Subcutaneous adipose tissue (tissue), 4 donors: ENCODE data around the gene MTA3. TPM values are rescaled to one million over a fixed set of nuclear protein-coding genes. Genes with fewer than 3 reads are reported as not detected.

ENCODE experiments used
- CTCF ChIP-seq: fragments of 450-650 bp; IDR thresholded peaks from one replicate; pipeline ENCODE4 v1.5.1; 2016; ENCODE audit warnings: low read depth, mild to moderate bottlenecking, control low read depth, antibody characterized with exemption, moderate library complexity
- total RNA-seq, 4 donors: library from RNA; depleted of rRNA; stranded (reverse); fragments of >200 nt; gene quantifications; one replicate each; pipeline ENCODE4 v1.1.0, GENCODE V29; 2016

Gene MTA3
- total RNA-seq, 4 donors from 2014 or later: 25.8 to 46.6 (median 27.1) TPM

- no peak for TF ChIP-seq CTCF
Measured at GRCh38 chr2:42545023-42545721, 23.3 kb upstream of the MTA3 start.

GRCh38 chr2:42545841-42546390 lies 22.5 kb upstream of the MTA3 start:
- no peak for TF ChIP-seq CTCF

- TF ChIP-seq CTCF: no peak
Measured at GRCh38 chr2:42547014-42547413, 21.4 kb upstream of the MTA3 start.

- TF ChIP-seq CTCF: no peak
Measured at GRCh38 chr2:42547446-42548295, 20.8 kb upstream of the MTA3 start.

- no peak for TF ChIP-seq CTCF
Measured at GRCh38 chr2:42550870-42551269, 17.6 kb upstream of the MTA3 start.

- no peak for TF ChIP-seq CTCF
Measured at GRCh38 chr2:42554392-42554791, 14.0 kb upstream of the MTA3 start.

- no peak for TF ChIP-seq CTCF
Measured at GRCh38 chr2:42556315-42556890, 12.0 kb upstream of the MTA3 start.
